H1 (cell line): ENCODE results near the gene MCUB.

Source experiments
- EP300 ChIP-seq, 2 experiments: IDR thresholded peaks; 1 replicate in 1 of 2; 2 replicates in 1 of 2; pipeline ENCODE4 v1.6.1; 2011 to 2012; ENCODE audit warnings: low read depth in 2 of 2, low read length in 2 of 2, mild to moderate bottlenecking in 2 of 2, borderline replicate concordance in 1 of 2, inconsistent platforms in 1 of 2, moderate library complexity in 1 of 2
- POLR2AphosphoS5 ChIP-seq: IDR thresholded peaks from 2 replicates; pipeline ENCODE4 v1.6.1; 2011; ENCODE audit warnings: low read depth, low read length
- POU5F1 ChIP-seq: IDR thresholded peaks from 2 replicates; pipeline ENCODE4 v1.6.1; 2011; ENCODE audit warnings: low read depth, mild to moderate bottlenecking, low read length, moderate library complexity
- TF ChIP-seq, protein P1 (sequence below), 3 experiments: IDR thresholded peaks; 1 replicate in 2 of 3; 2 replicates in 1 of 3; pipeline versions ENCODE4 v1.5.1 to v1.6.1; 2011; ENCODE audit warnings: low read length in 3 of 3, mild to moderate bottlenecking in 3 of 3, inconsistent platforms in 2 of 3, low read depth in 1 of 3, moderate library complexity in 1 of 3; ENCODE audit not compliant: insufficient read depth in 1 of 3; ENCODE audit errors: control extremely low read depth in 1 of 3
- TF ChIP-seq, protein P2 (sequence below): IDR thresholded peaks from 2 replicates; pipeline ENCODE4 v1.6.1; 2012; ENCODE audit warnings: inconsistent platforms

DNA sequence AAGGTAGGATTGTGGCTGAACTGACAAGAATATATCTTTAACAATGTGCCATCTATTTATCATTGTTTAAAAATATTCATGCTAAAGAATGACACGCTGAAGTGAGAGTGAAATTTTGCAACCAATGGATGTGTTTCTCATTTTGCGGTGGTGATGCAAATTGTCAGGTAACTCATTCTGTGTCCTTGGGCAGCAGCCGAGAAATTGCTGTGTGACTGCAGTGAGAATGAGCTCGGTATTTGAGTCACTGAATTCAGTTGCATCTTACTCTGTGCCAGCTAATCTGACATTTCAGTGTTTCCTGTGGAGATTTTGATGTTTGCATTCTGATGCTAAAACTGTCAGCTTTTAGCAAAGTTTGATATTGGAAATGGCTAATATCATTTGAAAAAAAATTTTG lies 28.1 kb downstream of the MCUB start:
- TF ChIP-seq, protein P1, sequence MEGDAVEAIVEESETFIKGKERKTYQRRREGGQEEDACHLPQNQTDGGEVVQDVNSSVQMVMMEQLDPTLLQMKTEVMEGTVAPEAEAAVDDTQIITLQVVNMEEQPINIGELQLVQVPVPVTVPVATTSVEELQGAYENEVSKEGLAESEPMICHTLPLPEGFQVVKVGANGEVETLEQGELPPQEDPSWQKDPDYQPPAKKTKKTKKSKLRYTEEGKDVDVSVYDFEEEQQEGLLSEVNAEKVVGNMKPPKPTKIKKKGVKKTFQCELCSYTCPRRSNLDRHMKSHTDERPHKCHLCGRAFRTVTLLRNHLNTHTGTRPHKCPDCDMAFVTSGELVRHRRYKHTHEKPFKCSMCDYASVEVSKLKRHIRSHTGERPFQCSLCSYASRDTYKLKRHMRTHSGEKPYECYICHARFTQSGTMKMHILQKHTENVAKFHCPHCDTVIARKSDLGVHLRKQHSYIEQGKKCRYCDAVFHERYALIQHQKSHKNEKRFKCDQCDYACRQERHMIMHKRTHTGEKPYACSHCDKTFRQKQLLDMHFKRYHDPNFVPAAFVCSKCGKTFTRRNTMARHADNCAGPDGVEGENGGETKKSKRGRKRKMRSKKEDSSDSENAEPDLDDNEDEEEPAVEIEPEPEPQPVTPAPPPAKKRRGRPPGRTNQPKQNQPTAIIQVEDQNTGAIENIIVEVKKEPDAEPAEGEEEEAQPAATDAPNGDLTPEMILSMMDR (IDR thresholded peaks at IDR 0.05; ENCODE audit: control extremely low read depth in 1 of 3, insufficient read depth in 1 of 3, low read depth in 1 of 3, low read length in 3 of 3): no peak
- TF ChIP-seq POU5F1 (no peak), POLR2AphosphoS5 (no peak), EP300 (IDR thresholded peaks at IDR 0.05; ENCODE audit: borderline replicate concordance in 1 of 2, low read depth in 2 of 2, low read length in 2 of 2) (no peak)
- TF ChIP-seq, protein P2, sequence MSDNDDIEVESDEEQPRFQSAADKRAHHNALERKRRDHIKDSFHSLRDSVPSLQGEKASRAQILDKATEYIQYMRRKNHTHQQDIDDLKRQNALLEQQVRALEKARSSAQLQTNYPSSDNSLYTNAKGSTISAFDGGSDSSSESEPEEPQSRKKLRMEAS: no peak
